ENCODE results near the gene RIOK2.

Gene RIOK2

GRCh38 chr5:97183100-97183929 lies at the start of gene RIOK2:
Gene RIOK2, minus strand, starts transcription at chr5:97183247. Its CDS starts 56 bp downstream, at chr5:97183191.
- Histone ChIP-seq H3K4me1 (ENCODE audit: control insufficient read depth, insufficient read depth, low read length) (no peaks in the 10 kb centered on the region), H3K36me3 (ENCODE audit: control insufficient read depth, insufficient read depth, low read length) (peaks cover 6% of the 10 kb centered on the region; the same call in 1 of the 2 replicates), H3K4me3 (ENCODE audit: low read length) (peak within 1 kb of the TSS; percentile 66), H3K27ac (ENCODE audit: low read length) (no peak within 1 kb of the TSS), H3K27me3 (ENCODE audit: control insufficient read depth, insufficient read depth, low read length) (no peaks in the 10 kb centered on the region), H3K9me3 (ENCODE audit: control insufficient read depth, insufficient read depth, low read length) (no peaks in the 10 kb centered on the region)
- DNase-seq (ENCODE audit: low read depth, low spot score) = peak; percentile 87
- WGBS (ENCODE audit: insufficient coverage, insufficient read length) = no CpG with 5 or more reads among the region's 44 CpGs

- Histone ChIP-seq H3K36me3 (ENCODE audit: control insufficient read depth, insufficient read depth, low read length) (no peaks in the 10 kb centered on the region), H3K27me3 (ENCODE audit: control insufficient read depth, insufficient read depth, low read length) (no peaks in the 10 kb centered on the region), H3K27ac (ENCODE audit: low read length) (no peak overlapping the region), H3K9me3 (ENCODE audit: control insufficient read depth, insufficient read depth, low read length) (no peaks in the 10 kb centered on the region), H3K4me1 (ENCODE audit: control insufficient read depth, insufficient read depth, low read length) (no peaks in the 10 kb centered on the region), H3K4me3 (ENCODE audit: low read length) (no peak overlapping the region)
- DNase-seq (ENCODE audit: low read depth, low spot score) = peak; percentile 33
- no CpG with 5 or more reads among the region's 4 CpGs for WGBS (ENCODE audit: insufficient coverage, insufficient read length)
Observed at GRCh38 chr5:97231025-97231636, 48.1 kb upstream of the RIOK2 start.

- no CpG with 5 or more reads among the region's 6 CpGs for WGBS (ENCODE audit: insufficient coverage, insufficient read length)
Observed at GRCh38 chr5:97229688-97230285, 46.7 kb upstream of the RIOK2 start.

GRCh38 chr5:97229196-97229595 lies 46.1 kb upstream of the RIOK2 start:
- Histone ChIP-seq H3K9me3 (ENCODE audit: control insufficient read depth, insufficient read depth, low read length) (no peaks in the 10 kb centered on the region), H3K27ac (ENCODE audit: low read length) (no peak overlapping the region), H3K27me3 (ENCODE audit: control insufficient read depth, insufficient read depth, low read length) (no peaks in the 10 kb centered on the region), H3K4me1 (ENCODE audit: control insufficient read depth, insufficient read depth, low read length) (no peaks in the 10 kb centered on the region), H3K36me3 (ENCODE audit: control insufficient read depth, insufficient read depth, low read length) (no peaks in the 10 kb centered on the region), H3K4me3 (ENCODE audit: low read length) (no peak overlapping the region)
- WGBS (ENCODE audit: insufficient coverage, insufficient read length) = no CpG with 5 or more reads among the region's 2 CpGs
- DNase-seq (ENCODE audit: low read depth, low spot score) = no peak

More at GRCh38 chr5:97229688-97230285, 46.7 kb upstream of the RIOK2 start:
- Histone ChIP-seq H3K27me3 (ENCODE audit: control insufficient read depth, insufficient read depth, low read length) (no peaks in the 10 kb centered on the region), H3K9me3 (ENCODE audit: control insufficient read depth, insufficient read depth, low read length) (no peaks in the 10 kb centered on the region), H3K36me3 (ENCODE audit: control insufficient read depth, insufficient read depth, low read length) (no peaks in the 10 kb centered on the region), H3K27ac (ENCODE audit: low read length) (no peak overlapping the region), H3K4me1 (ENCODE audit: control insufficient read depth, insufficient read depth, low read length) (no peaks in the 10 kb centered on the region), H3K4me3 (ENCODE audit: low read length) (no peak overlapping the region)
- no peak for DNase-seq (ENCODE audit: low read depth, low spot score)

- Histone ChIP-seq H3K4me3 (ENCODE audit: low read length) (no peak overlapping the region), H3K4me1 (ENCODE audit: control insufficient read depth, insufficient read depth, low read length) (no peaks in the 10 kb centered on the region), H3K27me3 (ENCODE audit: control insufficient read depth, insufficient read depth, low read length) (no peaks in the 10 kb centered on the region), H3K36me3 (ENCODE audit: control insufficient read depth, insufficient read depth, low read length) (no peaks in the 10 kb centered on the region), H3K9me3 (ENCODE audit: control insufficient read depth, insufficient read depth, low read length) (no peaks in the 10 kb centered on the region), H3K27ac (ENCODE audit: low read length) (no peak overlapping the region)
- DNase-seq (ENCODE audit: low read depth, low spot score) = no peak
Observed at GRCh38 chr5:97225222-97225621, 42.2 kb upstream of the RIOK2 start.

GRCh38 chr5:97224112-97224750 lies 41.2 kb upstream of the RIOK2 start:
- Histone ChIP-seq H3K27me3 (ENCODE audit: control insufficient read depth, insufficient read depth, low read length) (no peaks in the 10 kb centered on the region), H3K4me1 (ENCODE audit: control insufficient read depth, insufficient read depth, low read length) (no peaks in the 10 kb centered on the region), H3K36me3 (ENCODE audit: control insufficient read depth, insufficient read depth, low read length) (no peaks in the 10 kb centered on the region), H3K9me3 (ENCODE audit: control insufficient read depth, insufficient read depth, low read length) (no peaks in the 10 kb centered on the region), H3K4me3 (ENCODE audit: low read length) (no peak overlapping the region), H3K27ac (ENCODE audit: low read length) (no peak overlapping the region)
- no peak for DNase-seq (ENCODE audit: low read depth, low spot score)
- no CpG with 5 or more reads among the region's 1 CpG for WGBS (ENCODE audit: insufficient coverage, insufficient read length)

GRCh38 chr5:97223596-97223995 lies 40.5 kb upstream of the RIOK2 start:
- Histone ChIP-seq H3K4me1 (ENCODE audit: control insufficient read depth, insufficient read depth, low read length) (no peaks in the 10 kb centered on the region), H3K4me3 (ENCODE audit: low read length) (no peak overlapping the region), H3K36me3 (ENCODE audit: control insufficient read depth, insufficient read depth, low read length) (no peaks in the 10 kb centered on the region), H3K27me3 (ENCODE audit: control insufficient read depth, insufficient read depth, low read length) (no peaks in the 10 kb centered on the region), H3K9me3 (ENCODE audit: control insufficient read depth, insufficient read depth, low read length) (no peaks in the 10 kb centered on the region), H3K27ac (ENCODE audit: low read length) (no peak overlapping the region)
- no peak for DNase-seq (ENCODE audit: low read depth, low spot score)
- no CpG with 5 or more reads among the region's 2 CpGs for WGBS (ENCODE audit: insufficient coverage, insufficient read length)

- Histone ChIP-seq H3K36me3 (ENCODE audit: control insufficient read depth, insufficient read depth, low read length) (no peaks in the 10 kb centered on the region), H3K27me3 (ENCODE audit: control insufficient read depth, insufficient read depth, low read length) (no peaks in the 10 kb centered on the region), H3K4me1 (ENCODE audit: control insufficient read depth, insufficient read depth, low read length) (no peaks in the 10 kb centered on the region), H3K4me3 (ENCODE audit: low read length) (no peak overlapping the region), H3K9me3 (ENCODE audit: control insufficient read depth, insufficient read depth, low read length) (no peaks in the 10 kb centered on the region), H3K27ac (ENCODE audit: low read length) (no peak overlapping the region)
- no peak for DNase-seq (ENCODE audit: low read depth, low spot score)
- no CpG with 5 or more reads among the region's 2 CpGs for WGBS (ENCODE audit: insufficient coverage, insufficient read length)
Observed at GRCh38 chr5:97209343-97209742, 26.3 kb upstream of the RIOK2 start.

- no CpG with 5 or more reads among the region's 2 CpGs for WGBS (ENCODE audit: insufficient coverage, insufficient read length)
- no peaks in the 10 kb centered on the region for H3K27me3 ChIP-seq (ENCODE audit: control insufficient read depth, insufficient read depth, low read length)
- H3K4me3 ChIP-seq (ENCODE audit: low read length) = no peak overlapping the region
Observed at GRCh38 chr5:97208714-97209113, 25.7 kb upstream of the RIOK2 start.

GRCh38 chr5:97208184-97208713 lies 25.2 kb upstream of the RIOK2 start:
- WGBS (ENCODE audit: insufficient coverage, insufficient read length) = no CpG with 5 or more reads among the region's 6 CpGs
- no peak overlapping the region for H3K27ac ChIP-seq (ENCODE audit: low read length)
- no peak for DNase-seq (ENCODE audit: low read depth, low spot score)

More at GRCh38 chr5:97208714-97209113, 25.7 kb upstream of the RIOK2 start:
- no peaks in the 10 kb centered on the region for H3K9me3 ChIP-seq (ENCODE audit: control insufficient read depth, insufficient read depth, low read length)
- no peaks in the 10 kb centered on the region for H3K36me3 ChIP-seq (ENCODE audit: control insufficient read depth, insufficient read depth, low read length)
- no peaks in the 10 kb centered on the region for H3K4me1 ChIP-seq (ENCODE audit: control insufficient read depth, insufficient read depth, low read length)
- no peak for DNase-seq (ENCODE audit: low read depth, low spot score)
- no peak overlapping the region for H3K27ac ChIP-seq (ENCODE audit: low read length)

More at GRCh38 chr5:97208184-97208713, 25.2 kb upstream of the RIOK2 start:
- H3K4me1 ChIP-seq (ENCODE audit: control insufficient read depth, insufficient read depth, low read length) = no peaks in the 10 kb centered on the region
- no peaks in the 10 kb centered on the region for H3K36me3 ChIP-seq (ENCODE audit: control insufficient read depth, insufficient read depth, low read length)
- no peak overlapping the region for H3K4me3 ChIP-seq (ENCODE audit: low read length)
- no peaks in the 10 kb centered on the region for H3K27me3 ChIP-seq (ENCODE audit: control insufficient read depth, insufficient read depth, low read length)
- H3K9me3 ChIP-seq (ENCODE audit: control insufficient read depth, insufficient read depth, low read length) = no peaks in the 10 kb centered on the region

All from iPS DF 6.9 (cell line).